Epithelial cell of proximal tubule (primary cell): ENCODE measurements around the gene ITGB7. TPM values are rescaled to one million over a fixed set of nuclear protein-coding genes. Genes with fewer than 3 reads are reported as not detected.

Source experiments
- DNase-seq: peaks from one replicate; pipeline ENCODE4 v3.0.0-alpha.2; 2011; ENCODE audit warnings: low read depth
- H3K4me3 ChIP-seq: 2 replicates; pipeline ENCODE4 v1.5.1; 2011; ENCODE audit warnings: low read depth, mild to moderate bottlenecking, low read length
- total RNA-seq: library from RNA; depleted of rRNA; stranded (reverse); fragments of >200 nt; gene quantifications from 2 replicates; pipeline ENCODE4 v1.2.3, GENCODE V29; 2015
- TF ChIP-seq, protein P1 (sequence below): conservative IDR thresholded peaks from 2 replicates; pipeline ENCODE4 v1.5.1; 2012; ENCODE audit warnings: low read depth, mild to moderate bottlenecking, low read length

ITGB7 gene
- total RNA-seq, 1 donor from 2014 or later, result 0.46 TPM

DNA sequence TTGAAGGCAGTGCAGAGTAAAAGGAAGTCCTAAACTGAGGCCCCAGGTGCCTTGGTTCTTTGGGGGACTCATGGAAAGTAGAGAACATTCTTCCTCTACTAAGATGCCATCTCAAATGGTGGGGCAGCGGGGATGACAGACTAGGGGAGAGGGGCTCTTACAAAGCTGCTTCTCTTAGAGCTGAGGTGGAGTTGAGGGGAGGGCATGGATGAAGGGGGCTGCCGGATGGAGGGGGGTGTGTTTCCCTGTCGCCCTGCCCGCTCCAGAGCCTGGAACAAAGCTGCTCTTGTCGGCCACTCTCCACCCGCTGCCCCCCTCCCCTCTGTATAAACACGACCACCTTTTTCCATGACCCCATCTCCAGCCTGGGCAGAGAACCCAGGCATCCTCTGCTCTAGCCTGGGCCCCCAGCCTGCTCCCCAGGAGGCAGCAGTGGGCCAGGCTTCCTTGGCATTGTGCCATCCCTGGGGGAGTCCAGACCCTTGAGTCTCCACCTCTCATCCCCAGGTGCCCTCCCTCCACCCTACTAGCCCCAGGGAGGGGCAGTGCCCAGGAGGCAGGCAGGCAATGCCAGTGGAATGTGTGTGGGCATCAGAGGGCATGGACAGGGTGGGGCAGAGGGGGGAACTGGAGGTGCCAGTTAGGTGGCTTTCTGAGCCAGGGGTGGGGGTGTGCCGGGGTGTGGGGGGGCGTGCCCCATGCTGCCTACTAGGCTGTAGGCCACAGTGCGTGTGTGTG is 23.2 kb upstream of the ITGB7 start:
- TF ChIP-seq, protein P1, sequence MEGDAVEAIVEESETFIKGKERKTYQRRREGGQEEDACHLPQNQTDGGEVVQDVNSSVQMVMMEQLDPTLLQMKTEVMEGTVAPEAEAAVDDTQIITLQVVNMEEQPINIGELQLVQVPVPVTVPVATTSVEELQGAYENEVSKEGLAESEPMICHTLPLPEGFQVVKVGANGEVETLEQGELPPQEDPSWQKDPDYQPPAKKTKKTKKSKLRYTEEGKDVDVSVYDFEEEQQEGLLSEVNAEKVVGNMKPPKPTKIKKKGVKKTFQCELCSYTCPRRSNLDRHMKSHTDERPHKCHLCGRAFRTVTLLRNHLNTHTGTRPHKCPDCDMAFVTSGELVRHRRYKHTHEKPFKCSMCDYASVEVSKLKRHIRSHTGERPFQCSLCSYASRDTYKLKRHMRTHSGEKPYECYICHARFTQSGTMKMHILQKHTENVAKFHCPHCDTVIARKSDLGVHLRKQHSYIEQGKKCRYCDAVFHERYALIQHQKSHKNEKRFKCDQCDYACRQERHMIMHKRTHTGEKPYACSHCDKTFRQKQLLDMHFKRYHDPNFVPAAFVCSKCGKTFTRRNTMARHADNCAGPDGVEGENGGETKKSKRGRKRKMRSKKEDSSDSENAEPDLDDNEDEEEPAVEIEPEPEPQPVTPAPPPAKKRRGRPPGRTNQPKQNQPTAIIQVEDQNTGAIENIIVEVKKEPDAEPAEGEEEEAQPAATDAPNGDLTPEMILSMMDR, result no peak
- no peak for DNase-seq

DNA sequence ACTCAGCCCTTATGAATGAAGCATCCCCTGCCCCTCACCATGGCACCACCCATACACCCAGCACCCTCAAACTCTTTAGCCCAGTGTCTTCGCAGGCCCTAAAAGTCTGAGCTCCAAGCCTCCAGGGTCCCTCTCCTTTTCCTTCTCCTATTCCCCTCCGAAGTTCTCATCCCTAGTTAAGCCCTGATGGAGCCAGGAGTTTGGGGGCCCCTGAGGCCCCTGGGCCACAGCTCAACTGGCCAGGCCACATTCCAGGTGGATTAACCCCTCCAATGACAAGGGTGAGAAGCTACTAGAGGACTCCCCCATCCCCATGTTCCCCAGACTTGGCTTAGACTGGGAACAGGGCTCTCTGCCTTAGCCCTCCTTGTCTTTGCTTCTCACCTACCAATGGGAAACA is 22.4 kb upstream of the ITGB7 start:
- H3K4me3 ChIP-seq, result no peak overlapping the region
- TF ChIP-seq, protein P1, result no peak
- no peak for DNase-seq

More for the DNA sequence above, 23.2 kb upstream of the ITGB7 start:
- H3K4me3 ChIP-seq, result no peak overlapping the region

DNA sequence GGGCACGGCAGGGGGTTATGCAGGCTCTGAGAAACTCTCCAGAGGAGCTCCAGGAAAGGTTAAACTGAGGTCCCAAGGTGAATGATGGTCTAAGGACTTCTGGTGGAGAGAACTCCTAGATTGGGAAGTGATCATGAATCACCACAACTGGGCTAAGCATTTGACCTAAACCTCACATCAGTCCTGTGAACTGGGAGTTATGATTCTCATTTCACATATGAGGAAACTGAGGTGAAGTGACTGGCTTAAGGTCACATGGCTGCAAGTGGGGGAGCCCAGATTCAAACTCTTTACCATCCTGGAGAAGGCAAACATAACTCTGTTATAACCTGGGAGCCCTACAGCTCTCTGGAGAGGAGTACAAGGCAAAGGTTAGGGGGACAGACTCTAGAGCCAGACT is 20.8 kb upstream of the ITGB7 start:
- H3K4me3 ChIP-seq, result no peak overlapping the region
- no peak for DNase-seq
- TF ChIP-seq, protein P1, result no peak

DNA sequence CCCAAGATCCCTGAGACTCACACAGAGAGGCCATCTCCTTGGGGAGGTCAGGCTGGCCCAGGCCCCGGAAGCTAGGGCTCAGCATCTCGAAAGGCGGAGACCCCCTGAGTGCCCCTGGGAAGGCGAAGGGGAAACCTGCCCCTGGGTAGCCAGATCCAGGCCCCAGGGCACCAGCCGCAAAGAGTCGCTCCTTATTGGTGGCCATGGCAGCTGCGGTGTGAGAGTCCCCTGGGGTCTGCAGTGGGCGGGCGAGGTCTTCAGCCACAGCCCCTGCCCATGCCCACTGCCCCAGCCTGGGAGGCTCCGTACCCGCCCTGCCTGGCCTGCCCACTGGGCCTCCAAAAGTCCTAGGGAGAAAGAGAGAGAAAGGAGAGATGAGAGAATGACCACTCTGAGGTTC is 20.3 kb upstream of the ITGB7 start:
- no peak overlapping the region for H3K4me3 ChIP-seq
- TF ChIP-seq, protein P1, result no peak
- DNase-seq, result no peak

DNA sequence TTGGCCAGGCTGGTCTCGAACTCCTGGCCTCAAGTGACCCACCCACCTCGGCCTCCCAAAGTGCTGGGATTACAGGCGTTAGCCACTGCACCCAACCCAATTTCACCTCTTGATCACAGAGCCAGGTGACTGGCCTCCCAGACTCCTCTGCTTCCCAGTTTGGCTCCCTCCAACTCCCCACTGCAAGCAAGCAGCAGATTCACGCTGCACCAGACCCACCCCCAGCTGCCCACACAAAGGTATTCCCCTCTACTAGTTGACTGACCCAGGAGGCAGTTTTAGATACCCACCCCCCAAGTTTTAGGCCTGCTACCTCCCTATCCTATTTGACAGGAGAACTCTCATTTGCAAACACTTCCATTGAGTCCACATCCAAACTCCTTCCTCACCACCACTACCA is 19.8 kb upstream of the ITGB7 start:
- no peak for DNase-seq

DNA sequence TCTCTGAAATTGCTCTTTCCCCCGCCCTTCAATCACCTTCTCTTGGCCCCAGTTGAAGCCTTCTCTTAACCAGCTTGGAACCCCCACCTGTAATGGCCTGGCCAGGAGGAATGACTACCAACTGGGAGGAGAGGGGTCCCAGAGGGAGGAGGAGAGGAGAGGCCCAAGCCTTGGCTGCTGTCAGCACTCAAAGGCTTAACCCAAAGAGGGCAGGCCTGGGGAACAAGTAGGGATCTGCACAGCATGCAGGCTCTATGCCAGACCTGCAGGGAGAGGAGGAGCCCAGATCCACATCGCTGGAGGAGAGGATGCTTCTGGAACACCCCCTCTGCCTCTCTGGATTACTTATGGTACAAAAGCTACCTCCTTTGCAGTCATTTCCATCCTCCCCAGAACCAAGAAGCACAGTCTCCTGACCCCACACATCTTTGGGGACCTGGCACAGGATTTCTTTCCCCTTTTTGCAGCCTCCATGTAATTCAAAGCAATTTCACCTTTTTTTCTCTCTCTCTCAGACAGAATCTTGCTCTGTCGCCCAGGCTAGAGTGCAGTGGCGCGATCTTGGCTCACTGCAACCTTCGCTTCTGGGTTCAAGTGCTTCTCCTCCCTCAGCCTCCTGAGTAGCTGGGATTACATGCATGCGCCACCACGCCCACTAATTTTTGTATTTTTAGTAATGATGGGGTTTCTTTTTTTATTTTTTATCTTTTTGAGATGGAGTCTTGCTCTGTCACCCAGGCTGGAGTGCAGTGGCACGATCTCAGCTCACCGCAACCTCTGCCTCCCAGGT is 18.8 kb upstream of the ITGB7 start:
- TF ChIP-seq, protein P1, result no peak
- no peak overlapping the region for H3K4me3 ChIP-seq
- no peak for DNase-seq

More for the DNA sequence above, 19.8 kb upstream of the ITGB7 start:
- TF ChIP-seq, protein P1, result no peak
- no peak overlapping the region for H3K4me3 ChIP-seq
